Activated CD8-positive, alpha-beta memory T cell treated with anti-CD3 and anti-CD28 coated beads, Interleukin-2, amount 50 U/mL, for 4 hours (primary cell): Measurements from ENCODE around the gene GGTLC1.
A peak's percentile ranks its signal among the peaks of the same experiment; 100 is the strongest.

ENCODE experiments used
- DNase-seq: peaks from one replicate; pipeline ENCODE4 v3.0.0-alpha.2; 2020

The GGTLC1 gene

DNA sequence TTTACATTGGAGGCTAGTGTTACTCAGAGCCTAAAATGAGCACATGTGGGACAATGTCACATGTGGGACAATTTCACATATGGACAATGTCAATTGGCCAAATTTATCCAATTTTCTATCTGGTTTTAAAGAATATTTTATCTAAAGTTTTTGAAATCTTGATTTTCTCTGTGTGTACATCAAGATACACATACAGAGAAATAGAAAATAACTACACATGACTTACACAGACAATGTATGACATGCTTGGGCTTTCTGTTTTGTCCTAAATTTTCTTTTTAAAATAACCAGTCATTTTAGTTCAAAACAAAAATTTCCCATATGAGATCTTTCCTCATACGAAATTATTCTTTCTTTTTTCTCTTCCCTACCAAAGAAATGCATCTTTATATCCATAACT lies 24.6 kb downstream of the GGTLC1 start:
- no peak for DNase-seq

DNA sequence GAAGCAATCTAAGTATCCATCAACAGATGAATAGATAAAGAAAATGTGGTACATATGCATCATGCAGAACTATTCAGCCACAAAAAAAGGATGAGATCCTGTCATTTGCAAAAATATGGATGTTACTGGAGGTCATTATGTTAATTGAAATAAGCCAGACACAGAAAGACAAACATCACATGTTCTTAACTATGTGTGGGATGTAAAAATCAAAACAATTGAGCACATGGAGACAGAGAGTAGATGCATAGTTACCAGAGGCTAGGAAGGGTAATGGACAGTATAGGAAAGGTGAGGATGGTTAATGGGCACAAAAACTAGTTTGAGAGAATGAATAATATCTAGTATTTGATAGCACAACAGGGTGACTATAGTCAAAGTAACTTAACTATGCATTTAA lies 26.3 kb downstream of the GGTLC1 start:
- no peak for DNase-seq

DNA sequence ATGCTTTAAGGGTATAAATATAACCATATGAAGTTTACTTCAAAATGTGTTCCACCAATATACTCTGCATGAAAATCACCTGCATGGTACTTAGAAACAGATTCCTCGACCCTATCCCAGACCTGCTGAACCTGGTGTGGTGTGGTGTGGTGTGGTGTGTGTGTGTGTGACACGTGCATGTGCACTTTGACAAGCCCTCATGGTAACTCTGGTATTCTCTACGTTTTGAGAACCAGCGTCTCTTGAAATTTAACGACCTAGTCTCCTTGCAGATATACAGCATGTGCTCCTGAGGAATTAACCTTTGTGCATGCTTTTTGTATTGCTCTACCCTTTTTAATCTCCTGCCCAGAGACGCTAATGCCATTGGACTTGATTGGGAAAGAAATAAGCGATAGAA lies 29.5 kb downstream of the GGTLC1 start:
- DNase-seq, result no peak

DNA sequence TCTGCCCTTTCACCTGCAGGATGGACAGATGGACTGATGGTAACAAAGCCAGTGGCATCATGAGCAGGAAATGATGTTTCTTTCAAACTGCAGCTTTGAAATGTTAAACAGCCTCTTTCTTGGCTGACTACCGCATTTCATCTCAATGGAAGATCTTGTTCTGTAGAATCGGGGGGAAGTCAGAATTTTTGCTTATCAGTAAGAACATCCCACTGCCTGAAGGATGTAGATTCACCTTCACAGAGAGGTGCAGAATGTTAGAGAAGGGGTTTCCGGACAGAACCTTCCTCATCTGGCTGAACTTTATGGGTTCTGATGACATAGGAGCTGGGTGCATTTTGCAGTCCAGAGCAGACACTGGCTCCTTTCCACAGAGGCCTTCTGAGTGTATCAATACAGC lies 32.7 kb downstream of the GGTLC1 start:
- DNase-seq, result no peak

DNA sequence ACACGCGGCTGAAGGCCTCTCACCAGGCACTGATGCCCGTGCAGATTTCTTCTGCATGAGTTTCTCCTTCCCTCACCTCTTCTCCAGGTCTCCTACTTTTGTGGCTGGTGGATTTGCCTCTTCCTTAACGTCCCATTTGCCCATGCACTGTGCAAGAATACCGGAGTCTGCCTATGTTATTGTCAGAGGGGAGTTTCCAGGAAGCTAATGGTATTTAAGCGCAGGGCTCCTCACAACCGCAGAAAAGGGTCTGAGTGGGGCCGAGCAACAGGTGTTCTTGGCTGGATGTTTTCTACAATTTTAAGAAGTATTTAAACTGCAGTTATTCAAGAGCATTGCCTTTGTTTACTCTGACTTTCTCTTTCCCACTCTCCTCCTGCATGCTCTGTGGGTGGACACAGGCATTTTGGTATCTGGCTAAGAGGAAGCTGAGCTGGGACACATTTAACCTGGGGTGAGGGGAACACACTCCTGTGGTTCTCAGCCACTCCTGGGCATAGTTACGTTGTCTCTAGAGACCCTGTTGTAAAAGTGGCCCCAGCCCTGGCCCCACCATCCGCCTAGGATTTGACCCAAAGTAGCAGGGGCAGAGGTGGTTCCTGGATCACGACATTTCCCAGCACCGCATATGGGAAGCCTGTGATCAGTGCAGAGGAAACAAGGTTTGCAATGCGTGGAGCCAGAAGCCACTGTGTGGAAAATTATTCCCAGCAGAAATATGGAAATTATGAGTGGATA lies 34.4 kb downstream of the GGTLC1 start:
- no peak for DNase-seq

DNA sequence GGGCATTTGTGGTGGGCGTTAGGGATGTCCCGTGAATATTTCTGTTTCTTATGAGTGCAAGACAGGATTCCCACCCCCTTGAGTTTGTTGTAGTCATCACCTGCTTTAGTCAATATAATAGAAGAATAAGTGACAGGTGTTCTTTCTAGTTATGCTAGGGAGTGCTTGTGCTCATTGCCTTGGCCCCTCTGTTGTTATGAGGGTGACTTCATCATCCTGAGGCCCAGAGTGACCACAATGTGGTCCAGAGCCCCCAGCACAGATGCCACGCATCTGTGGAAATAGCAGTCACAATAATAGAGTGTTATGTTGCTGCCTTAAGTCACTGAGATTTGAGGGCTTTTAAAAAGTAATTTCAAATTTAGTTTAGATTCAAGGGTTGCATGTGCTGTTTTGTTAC lies 42.4 kb downstream of the GGTLC1 start:
- DNase-seq, result no peak

DNA sequence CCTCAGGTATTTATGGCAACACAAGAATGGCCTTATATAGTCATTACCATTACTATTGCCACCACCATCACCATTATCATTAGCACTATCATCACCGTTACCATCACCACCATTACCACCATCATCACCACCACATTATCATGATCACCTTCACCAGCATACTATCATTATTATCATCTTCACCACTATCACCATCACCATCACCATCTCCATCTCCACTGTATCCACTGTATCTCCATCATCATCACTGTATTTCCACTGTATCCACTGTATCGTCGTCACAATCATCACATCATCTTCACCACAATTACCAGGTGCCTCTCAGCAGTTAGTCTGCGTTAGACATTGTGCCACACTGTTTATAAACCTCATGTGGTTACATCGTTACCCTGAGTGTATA lies 45.3 kb downstream of the GGTLC1 start:
- DNase-seq, result no peak

DNA sequence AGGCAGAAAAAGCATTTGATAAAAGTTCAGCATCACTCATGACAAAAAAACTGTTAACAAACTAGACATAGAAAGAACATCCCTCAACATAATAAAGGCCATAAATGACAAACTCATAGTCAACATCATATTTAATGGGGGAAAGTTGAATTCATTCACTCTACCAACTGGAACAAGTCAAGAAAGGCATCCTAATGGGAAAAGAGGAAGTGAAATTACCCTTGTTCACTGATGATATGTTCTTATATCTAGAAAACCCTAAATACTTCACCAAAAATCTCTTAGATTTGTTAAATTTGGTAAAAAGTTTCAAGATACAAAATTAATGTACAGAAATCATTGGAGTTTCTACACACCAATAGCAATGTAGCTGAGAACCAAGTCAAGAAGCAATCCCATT lies 48.9 kb downstream of the GGTLC1 start:
- no peak for DNase-seq

DNA sequence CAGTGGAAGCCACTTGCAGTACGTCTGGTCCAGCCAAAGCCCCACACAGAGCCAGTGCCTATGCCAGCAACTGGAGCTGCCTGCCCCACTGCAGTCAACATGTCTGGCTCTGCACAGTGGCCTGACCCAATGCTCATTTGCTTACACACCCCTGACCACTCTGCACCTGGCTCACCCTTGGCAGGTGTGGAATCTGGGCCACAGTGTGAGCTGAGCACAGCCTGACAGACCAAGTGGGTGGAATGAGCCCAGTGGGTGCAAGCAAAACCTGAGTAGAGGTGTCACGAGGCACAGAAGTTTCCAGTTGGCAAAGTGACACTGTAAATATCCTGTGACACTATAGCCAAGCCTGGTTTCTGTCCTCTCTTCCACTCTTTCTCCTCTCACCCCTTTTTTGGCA lies 49.5 kb downstream of the GGTLC1 start:
- DNase-seq, result no peak

DNA sequence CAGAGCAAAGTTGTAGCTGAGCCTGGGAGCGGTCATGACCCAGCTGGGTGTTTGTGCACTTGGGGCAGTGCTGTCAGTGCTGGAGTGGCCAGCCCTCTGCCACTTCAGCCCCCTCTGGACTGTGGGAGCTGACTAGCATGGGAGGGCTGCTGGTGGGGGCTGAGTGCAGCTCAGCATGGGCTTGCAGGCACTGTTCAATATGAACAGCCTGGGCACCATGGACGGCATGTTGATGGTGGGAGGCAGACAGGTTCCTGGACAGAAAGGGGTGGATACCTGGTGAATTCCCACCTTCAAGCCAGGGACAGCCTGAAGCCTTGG lies 50.5 kb downstream of the GGTLC1 start:
- DNase-seq, result no peak

DNA sequence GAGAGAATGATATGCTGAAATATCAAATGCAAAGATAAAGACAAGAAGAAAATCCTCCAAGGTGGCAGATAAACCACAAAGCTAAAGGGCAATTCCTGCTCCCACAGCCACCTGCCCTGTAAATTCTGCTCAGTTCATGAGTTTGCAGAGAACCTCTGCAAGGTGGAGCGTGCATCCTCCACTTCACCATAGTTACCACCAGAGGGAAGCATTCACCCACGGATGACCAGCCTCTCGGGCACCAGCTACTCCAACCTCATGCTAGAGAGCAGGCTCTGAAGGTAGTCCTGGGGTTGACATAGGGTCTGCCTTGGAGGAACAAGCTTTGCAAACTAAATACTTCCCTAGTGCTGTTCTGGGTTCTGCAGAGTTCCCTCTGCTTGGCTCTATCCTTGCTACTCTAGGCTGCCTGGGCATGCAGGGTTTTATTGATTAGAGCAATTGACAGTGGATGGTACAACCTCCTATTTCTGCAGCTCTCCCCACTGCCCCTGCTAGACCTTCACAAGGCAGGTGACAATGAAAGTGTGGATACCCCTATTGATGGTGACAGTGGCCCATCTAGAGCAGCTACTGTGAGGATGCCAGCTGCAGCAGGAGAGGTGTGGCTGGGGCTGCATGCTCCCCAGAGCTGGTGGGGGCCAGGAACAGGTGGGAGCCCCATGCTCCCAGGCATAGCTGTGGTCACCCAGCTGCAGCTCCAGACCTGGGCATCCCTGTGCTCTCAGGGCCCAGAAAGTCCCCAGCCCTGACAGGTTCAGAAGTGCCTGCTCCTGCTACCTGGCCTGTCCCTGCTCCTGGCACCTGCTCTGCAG lies 51.1 kb downstream of the GGTLC1 start:
- peak; percentile 66 for DNase-seq
